ENCODE measurements around the gene MYO5C.

Gene MYO5C

DNA sequence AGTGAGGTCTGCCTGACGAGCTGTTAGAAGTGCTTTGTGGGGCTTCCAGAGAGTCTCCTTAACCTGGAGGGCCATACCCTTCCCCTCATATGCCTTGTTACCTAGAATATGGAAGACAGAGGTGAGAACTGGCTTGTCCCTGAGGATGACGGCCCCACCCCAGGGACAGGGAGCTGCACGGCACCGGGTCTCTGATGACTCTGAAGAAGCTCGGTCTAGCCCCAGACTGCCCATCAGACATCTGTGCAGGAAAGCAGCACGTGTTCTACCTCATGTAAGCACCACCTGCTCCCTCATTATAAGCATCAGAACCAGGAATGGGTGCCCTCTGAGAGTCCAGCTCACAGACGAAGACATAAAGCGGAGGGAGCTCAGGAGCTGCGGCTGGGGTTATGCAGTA, 18.0 kb downstream of the MYO5C start:
- FAIRE-seq, result no peak

DNA sequence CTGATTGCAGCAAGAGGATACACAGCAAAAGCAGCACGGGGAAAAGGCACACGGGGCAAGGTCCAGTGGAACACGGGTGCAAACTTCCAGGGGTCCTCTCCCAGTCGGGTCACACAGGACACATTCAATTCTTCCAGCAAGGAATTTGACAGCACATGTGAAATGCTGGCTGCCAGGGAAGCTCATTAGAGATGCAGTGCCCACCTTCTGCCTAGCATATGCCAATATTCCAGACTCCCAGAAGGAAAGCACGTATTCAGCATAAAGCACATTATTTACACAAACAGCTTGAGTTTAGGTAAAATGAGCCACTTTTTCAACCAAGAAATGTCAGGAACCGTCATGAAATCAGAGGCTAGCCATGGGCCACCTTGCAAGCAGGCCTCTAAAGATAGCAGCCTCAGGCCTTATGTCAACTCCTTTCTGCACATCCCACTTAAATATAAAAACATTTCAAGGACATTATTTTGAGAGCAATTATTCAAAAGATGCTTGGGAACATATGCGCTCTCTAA, 19.3 kb downstream of the MYO5C start:
- FAIRE-seq, result no peak

DNA sequence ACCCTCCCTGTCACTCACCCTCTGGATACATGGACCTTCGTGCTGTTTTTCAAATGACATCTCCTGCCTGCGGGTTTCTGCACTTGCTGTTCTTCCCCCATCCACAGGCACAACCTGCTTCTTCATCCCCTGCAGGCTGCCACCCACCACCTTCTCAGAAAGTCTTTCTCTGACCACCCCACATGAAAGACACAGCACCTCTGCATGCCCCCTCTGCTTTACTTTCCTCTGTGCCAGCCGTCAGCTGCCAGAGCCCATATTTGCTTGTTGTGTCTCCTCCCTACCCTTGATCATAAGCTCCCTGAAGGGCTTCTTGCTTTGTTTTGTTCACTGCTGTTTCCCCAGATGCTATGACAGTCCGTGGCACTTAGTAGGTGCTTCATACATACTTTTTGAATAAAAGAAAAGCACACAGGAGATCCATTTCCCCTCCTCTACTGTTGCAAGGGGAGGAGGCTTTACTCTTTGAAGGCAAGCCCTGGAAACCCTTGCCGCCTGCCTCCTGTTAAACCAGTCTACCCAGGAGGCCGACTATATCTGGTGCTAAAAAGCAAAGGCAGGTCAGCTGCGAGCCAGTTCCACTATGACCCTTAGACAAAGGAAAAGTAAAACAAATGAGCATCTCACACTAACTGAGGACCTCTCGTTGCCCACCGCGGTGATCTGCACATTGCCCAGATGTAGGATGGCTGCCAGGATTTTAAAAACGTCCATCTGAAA, 31.9 kb downstream of the MYO5C start:
- no peak for FAIRE-seq

DNA sequence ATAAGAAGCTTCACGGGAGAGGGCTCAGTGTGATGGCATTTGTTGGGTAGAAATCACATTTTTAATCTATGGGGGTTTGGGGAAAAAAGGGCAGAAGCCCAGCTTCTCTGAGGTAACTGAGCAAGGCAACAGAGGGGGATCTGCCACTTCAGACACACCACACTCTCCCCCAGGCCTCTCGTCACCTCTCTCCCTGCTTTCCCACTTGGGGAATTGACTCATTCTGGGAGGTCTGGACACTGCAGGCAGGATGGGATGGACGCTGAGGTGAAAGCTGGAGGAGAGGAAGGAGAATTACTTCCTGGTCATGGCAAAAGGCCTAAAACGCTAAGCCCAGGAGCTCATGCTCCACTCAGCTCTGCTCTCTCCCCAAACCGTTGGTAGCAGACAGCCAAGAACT, 33.2 kb downstream of the MYO5C start:
- FAIRE-seq, result no peak

DNA sequence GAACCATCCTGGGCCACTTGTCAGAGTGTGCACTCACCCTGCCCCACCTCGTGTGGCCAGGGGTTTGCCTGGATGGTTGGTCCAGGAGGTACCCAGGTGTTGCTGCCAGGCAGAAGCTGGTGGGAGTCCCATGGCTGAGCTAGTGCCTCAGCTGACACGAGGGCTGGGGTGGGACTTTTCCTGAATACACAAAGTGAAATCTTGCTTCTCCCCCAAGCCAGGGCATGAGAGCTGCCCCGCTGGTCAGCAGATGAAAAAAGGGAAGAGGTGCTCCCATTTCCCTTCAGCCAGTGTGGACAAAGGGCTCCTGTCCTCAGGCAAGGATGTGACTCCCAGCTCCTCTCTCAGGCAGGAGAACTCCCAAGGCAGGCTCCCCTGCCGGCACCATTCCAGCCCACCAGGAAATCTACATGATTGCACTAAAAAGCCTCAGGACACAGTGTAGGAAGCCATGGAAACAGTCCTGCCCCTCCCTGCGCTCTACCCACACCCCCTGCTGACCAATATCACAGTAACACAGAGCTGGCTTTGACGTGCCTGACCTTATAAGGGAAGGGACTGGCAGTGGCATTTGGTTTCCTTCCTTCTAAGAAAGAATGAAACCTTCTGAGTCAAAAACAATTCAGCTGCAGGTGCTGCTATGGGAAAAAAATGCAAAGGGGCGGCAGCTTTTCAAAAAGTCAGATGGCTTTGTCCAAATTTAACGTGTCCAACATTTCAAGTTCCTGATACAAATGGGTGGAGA, 33.9 kb downstream of the MYO5C start:
- no peak for FAIRE-seq

DNA sequence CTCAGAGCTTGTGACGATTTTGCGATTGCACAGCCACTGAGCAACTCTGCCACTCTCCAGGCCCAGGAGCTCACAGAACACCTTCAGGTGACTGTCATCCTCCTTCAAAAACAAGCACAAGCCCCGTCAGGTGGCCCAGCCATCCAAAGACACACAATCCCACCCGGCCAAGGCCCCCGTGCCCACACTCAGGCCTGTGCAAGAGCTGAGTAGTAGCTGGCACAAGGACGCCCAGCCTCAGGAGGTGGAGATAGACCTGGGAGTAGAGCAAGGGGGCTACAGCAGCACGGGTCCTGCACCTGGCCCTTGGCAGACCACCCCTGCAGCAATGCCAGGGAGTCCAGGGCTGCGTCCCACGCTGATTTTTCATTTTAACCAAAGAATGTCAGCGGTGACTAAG, 34.6 kb downstream of the MYO5C start:
- FAIRE-seq, result no peak

DNA sequence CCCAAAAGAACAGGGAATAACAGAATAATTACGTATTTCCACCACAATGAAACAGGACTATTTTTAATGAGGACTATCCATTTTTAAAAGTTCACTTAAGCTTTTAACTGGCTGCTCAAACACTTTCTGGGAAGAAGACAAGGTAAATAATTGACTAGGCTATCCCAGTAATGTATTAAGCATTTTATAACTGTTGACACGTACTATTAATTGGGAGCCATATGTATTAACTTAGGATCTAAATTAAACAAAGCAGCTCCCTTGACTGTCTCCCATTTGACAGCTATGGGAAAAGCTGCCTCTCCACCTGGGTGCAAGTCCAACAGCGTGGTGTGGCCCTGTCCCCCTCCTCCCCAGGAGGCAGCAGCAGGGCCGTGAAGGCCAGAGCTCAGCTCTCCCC, 36.1 kb downstream of the MYO5C start:
- FAIRE-seq, result no peak

DNA sequence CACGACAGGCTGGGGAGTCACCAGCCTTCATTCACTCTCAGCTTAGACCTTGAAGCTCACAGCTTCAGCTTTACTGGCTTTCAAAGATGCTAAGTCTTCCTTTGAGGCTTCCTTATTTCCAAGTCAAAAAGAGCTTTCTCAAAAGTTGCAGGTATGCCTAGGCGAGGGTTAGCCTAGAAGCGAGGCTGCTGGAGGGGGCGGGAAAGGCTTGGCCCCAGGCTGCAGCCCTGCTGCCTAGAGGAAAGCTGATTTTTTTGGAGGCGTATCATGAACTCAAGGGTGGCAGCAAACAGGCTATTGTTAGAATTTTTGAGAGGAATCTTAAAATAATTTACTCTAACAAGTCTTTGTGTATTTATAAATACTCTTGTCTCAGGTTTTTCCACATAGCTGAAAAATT, 37.1 kb downstream of the MYO5C start:
- FAIRE-seq, result no peak

DNA sequence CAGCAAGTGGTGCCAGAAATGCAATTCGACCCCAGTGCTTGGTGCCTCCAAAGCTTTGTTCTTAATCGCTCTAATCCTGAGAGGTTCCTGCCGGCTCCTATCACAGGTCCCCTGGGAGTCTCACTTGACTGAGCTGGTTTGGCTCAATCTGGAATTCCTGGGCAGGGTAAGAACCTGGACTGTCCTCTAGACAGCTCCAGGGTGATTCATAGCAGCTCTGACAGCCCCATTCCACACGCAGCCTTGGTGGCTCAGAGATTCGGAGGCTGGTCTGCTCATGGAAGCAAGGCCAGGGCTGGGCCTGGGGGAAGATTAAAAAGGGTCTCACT, 37.9 kb downstream of the MYO5C start:
- no peak for FAIRE-seq

DNA sequence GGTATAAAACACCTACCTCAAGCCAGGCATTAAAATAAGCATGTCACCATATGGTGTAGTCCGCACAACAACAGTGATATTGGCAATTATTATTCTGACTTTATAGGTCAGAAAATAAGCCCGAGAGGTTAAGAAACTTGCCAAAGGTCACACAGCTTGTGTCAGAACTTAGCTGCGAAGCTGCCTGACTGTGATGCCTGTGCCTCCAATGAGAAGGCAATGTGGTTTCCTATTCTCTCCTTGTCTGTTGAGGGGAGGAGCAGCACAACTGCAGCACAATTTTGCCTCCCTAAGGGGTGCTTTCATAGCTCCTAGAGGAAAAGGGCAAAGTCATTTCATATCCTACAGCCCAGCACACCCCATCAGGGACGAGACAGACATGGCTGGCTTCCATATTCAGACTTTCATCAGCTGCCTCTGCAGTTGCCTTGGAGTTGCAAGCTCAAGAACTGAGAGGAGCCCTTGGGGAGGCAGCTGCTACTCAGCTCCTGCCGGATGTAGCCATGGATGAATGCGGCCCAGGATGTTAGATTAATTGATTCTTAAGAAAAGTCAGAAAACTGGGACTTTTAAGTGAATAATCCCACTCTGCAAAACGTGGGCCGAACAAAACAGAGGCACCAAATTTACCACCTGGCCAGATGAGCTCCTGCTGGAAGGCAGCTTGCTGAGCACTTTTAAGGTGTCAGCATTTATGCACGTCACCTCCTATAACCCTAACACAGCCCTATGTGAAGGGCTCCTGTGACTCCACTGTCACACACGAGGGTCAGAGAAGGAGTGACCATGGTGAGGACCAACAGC, 38.5 kb downstream of the MYO5C start:
- FAIRE-seq, result no peak

DNA sequence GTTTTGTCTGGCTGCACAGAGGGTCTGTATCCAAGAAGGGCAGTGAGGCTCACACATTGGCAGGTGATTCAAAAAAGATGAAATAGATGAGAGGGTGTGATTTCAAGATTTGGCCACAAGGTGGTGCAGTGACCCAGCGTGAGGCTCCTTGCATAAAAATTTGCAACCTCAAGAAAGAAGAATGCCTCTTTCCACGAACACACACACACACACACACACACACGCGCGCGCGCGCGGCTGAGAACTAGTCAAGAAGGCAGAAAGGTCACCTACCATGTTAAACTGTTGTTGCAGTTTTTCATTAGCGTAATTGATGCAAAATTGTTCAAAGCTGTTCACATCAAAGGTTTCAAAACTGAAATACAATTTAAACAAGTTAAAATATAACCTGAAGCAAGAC, 39.2 kb downstream of the MYO5C start:
- no peak for FAIRE-seq

DNA sequence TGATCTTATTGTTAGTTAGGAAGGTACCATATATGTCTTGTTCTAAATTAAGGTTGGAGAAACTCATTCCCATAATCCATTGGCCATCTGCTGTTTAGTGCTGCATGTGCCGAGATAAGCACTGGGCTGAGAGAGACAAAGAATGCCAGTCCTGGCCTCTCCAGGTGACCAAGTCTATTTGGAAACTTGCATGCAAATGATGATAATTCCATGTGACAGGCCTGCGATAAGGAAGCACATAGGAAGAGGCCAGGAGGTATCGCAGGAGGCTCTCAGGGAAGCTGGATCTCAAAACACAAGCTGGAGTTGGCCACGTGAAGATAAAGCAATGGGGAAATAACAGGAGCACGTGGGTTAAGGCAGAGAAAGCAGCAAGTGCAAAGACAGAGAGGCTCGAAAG, 39.7 kb downstream of the MYO5C start:
- FAIRE-seq, result no peak

DNA sequence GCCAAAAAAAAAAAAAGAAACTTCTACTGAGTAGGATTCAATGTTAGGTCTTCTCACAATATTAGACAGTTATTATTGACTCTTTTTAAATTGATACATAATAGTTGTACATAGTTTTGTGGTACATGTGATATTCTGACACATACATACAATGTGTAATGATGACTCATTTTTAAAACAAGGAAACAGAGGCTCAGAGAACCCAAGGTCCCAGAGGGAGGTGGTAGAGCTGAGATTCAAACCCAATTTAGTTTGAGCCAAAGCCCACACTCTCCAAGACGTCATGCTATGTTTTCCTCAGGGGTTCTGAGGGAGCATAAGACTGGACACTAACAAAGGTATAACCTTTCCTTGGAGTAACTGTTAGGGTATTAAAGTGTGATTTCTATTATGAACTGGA, 40.6 kb downstream of the MYO5C start:
- FAIRE-seq, result no peak

DNA sequence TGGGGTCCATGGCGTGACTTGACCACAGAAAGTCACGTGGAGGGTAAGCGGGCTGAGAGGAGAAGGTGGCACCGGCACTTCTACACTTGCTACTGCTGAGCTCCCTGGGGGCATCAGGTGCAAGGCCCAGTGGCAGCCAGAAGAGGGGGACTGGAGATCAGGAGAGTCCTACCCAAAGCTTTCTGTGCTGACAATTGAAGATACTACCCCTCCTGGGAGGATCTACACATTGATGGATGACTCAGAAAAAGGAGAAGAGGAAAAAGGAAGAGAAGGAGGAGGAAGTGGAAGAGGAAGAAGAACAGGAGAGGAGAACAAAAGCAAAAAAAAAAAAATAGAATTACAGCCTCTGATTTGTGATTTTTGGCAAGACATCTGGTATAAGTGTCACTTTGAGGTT, 41.2 kb downstream of the MYO5C start:
- FAIRE-seq, result no peak

DNA sequence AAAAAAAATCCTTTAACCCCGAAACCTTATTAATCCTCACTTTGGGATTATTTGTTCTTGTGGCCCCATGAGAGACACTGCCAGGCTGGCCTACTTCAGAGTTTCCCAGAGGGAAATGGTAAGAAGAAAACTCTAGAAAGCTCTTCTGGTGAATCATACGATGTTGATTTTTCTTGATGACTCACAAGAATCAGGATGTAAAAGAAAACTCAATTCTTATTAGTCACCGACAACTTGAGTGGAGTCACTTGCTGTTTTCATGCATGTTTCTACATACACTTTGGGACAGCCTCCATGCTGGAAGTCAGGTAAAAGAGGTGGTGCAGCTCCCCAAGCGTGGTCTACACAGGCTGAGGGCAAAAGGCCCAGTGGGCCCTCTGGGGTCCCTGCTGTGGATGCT, 42.8 kb downstream of the MYO5C start:
- no peak for FAIRE-seq

DNA sequence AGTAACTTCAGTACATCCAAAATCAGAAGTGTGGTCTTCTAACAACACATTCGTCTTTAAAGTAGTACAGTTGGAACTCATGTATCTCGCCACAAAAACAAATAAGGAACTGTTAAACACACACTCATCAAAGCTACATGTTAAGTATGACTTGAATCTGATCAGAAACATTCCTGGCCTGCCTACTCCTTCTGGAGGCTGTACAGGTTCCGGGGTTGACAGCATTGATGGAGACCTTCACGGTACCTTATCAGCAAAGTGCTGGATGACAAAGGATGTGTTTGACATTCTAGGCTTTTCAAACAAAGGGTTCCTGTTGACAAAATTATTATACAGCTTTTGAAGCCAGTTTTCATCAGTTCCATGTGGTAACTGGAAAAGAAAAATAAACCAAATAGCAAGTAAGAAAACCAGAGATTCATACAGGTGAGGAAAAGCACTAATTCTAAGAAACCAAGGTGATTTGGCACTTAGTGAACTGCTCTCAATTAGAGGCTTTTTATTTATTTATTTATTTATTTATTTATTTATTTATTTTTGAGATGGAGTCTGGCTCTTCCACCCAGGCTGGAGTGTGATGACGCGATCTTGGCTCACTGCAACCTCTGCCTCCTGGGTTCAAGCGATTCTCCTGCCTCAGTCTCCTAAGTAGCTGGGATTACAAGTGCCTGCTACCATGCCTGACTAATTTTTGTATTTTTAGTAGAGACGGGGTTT, 44.3 kb downstream of the MYO5C start:
- no peak for FAIRE-seq

DNA sequence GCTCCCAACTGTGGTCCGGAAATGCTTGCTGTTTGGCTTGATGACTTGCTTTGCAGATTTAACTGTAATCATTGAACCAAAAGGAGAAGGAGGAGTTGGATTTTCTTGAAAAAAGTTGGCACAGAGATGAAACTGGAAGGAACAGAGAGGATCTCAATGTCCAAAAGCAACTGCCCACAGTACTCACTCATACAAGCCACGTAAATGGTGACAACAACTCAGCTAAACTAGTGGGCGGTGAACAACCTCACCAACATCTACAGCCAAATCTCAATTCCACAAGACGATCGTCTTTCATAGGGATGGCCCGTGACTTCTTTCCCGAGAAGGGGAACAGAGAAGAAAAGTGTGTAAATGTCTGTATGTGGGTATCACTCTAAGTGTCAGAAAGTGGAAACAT, 48.1 kb downstream of the MYO5C start:
- no peak for FAIRE-seq

DNA sequence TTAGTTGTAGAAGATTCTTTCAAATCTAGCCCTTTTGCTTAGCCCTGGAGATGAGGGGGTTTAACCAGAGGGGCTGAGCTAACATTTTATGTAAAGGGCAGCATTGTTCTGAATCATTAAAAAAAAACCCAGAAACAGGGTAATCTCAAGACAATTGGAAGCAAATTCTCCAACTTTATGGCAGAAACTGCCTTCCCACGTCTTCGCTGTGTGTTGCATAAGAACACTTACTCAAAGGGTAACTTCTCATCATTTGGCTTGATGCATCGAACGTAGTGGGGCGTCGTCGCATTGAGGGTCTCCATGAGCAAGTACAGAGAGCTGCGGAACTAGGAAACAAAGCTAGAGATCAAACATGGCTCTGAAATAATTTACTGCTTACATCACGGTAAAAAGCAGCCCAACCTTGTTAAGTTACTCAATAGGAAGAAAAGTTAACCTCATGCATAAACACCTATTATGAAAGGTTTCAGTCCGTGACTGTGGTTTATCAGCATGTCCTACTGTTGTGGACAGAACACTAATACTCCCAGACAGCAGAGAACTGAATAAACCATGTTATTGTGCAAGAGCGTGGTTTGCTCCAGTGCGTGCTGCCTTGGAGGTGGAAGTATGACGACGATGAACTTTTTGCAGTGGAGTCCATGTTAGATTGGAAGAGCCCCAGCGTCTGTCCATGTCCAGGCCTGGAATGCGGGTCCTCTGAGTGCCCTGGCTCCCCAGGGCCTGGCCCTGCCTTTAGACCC, 48.7 kb downstream of the MYO5C start:
- FAIRE-seq, result no peak

DNA sequence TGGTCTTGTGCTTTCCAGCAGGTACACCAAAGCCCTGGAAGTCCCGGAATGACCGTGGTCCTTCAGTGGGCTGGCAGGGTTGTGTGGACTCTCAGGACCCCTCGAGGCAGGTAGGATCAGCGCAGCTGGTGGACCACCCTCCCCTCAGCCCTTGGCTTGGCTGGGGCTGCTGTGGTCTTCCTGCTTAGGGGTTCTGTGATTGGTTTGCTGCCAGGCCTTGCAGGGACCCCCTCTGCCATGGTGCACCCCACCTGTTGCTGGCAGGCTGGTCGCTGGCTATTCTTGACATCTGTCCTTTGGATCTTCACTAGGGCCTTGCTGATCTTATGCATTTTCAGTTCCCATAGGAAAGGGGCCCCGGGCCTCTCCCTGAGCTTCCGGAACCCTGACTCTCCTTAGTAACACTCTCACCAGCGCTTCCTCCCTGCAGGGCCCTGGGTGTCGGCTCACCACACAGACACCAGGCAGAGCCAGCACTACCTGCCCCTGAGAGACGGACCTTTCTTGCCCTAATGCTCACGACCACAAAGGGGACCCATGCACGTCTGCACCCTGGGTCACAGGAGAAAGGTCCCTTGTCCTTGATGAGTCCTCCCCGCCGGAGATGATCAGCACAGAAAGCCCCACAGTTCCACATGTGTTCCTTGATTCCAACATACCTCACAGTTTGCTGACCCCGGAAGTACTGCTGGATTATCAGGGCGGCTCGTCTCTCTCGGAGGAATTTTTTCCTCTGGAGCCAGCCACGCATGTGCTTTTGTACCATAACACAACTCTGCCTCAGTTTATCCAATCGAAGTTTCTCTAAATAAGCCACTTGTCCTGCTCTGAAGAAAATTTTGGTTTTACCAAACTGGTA, 51.7 kb downstream of the MYO5C start:
- FAIRE-seq, result no peak

DNA sequence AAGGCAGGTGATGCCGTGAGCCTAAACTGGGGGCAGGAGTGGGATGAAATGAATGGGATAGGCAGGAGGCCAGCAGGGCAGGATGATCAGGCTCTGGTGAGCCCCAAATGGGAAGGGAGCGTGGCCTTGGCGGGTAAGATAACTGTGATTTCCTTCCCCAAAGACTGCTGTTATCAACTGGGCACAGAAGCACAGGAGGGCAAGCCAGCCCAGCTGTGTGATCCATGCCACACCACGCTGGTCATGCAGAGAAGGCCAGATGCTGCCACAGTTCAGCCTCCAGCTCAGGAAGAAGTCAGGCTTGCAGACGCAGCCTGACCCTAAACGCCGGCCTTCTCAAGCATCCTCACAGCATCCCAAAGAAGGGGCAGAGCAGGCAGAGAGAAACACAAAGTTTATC, 52.3 kb downstream of the MYO5C start:
- FAIRE-seq, result no peak

DNA sequence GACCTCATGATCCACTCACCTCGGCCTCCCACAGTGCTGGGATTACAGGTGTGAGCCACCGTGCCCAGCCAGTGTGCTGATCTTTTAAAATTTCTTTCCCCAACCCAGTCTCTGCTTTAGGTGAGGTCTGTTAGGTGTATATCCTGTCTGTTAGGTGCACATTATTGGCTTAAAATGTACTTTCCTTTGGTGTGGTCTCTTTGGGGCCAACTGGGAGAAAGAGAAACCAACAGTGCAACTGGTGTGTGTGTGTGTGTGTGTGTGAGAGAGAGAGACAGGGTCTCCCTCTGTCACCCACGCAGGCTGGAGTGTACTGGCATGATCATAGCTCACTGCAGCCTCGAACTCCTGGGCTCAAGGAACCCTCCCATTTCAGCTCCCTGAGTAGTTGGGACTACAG, 54.1 kb downstream of the MYO5C start:
- no peak for FAIRE-seq

DNA sequence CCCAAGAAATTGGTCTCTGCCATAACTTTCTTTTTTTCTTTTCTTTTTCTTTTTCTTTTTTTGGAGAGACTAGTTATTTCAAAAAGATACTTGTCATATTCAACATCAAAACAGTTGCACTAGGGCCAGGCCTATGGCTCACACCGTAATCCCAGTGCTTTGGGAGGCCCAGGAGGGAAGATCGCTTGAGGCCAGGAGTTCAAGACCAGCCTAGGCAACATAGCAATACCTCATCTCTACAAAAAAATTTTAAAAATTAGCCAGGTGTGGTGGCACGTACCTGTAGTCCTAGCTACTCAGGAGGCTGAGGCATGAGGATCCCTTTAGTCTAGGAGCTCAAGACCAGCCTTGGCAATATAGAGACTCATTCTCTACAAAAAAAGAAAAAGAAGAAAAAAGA, 55.4 kb downstream of the MYO5C start:
- no peak for FAIRE-seq

All from TTC549 (cell line).